Tongue (tissue), 2 donors: ENCODE results near the gene ACSS1. TPM values are rescaled to one million over a fixed set of nuclear protein-coding genes. Genes with fewer than 3 reads are reported as not detected.

Experiments
- DNase-seq: peaks from one replicate; pipeline ENCODE4 v3.0.0-alpha.2; 2015
- total RNA-seq: library from RNA; depleted of rRNA; stranded (reverse); fragments of >200 nt; gene quantifications from one replicate; pipeline ENCODE4 v1.2.3, GENCODE V29; 2014

Gene ACSS1
- total RNA-seq, 1 donor from 2014 or later: 21.3 TPM

GRCh38 chr20:25030649-25031207 is 27.2 kb downstream of the ACSS1 start:
- DNase-seq: no peak

GRCh38 chr20:25030007-25030648 is 27.8 kb downstream of the ACSS1 start:
- DNase-seq: no peak

GRCh38 chr20:25025986-25026605 is 31.8 kb downstream of the ACSS1 start:
- no peak for DNase-seq

GRCh38 chr20:25025091-25025861 is 32.7 kb downstream of the ACSS1 start:
- no peak for DNase-seq

GRCh38 chr20:25024171-25024570 is 33.8 kb downstream of the ACSS1 start:
- DNase-seq: no peak

- no peak for DNase-seq
These were observed 34.6 kb downstream of the ACSS1 start for GRCh38 chr20:25023356-25023755.

GRCh38 chr20:25022680-25023079 is 35.3 kb downstream of the ACSS1 start:
- DNase-seq: no peak

- no peak for DNase-seq
These were observed 36.6 kb downstream of the ACSS1 start for GRCh38 chr20:25021336-25021735.

GRCh38 chr20:25020901-25021301 is 37.0 kb downstream of the ACSS1 start:
- no peak for DNase-seq

- no peak for DNase-seq
These were observed 37.6 kb downstream of the ACSS1 start for GRCh38 chr20:25020345-25020744.

- no peak for DNase-seq
These were observed 38.4 kb downstream of the ACSS1 start for GRCh38 chr20:25019381-25020155.

GRCh38 chr20:25018841-25019240 is 39.1 kb downstream of the ACSS1 start:
- DNase-seq: no peak

- no peak for DNase-seq
These were observed 39.5 kb downstream of the ACSS1 start for GRCh38 chr20:25018425-25018824.

GRCh38 chr20:25017257-25017803 is 40.6 kb downstream of the ACSS1 start:
- DNase-seq: peak; percentile 56

GRCh38 chr20:25016471-25016870 is 41.5 kb downstream of the ACSS1 start:
- no peak for DNase-seq

- DNase-seq: no peak
These were observed 42.0 kb downstream of the ACSS1 start for GRCh38 chr20:25015986-25016385.

- DNase-seq: no peak
These were observed 43.1 kb downstream of the ACSS1 start for GRCh38 chr20:25014816-25015215.

- DNase-seq: no peak
These were observed 44.2 kb downstream of the ACSS1 start for GRCh38 chr20:25013478-25014380.

GRCh38 chr20:25012616-25013189 is 45.2 kb downstream of the ACSS1 start:
- no peak for DNase-seq

- no peak for DNase-seq
These were observed 46.1 kb downstream of the ACSS1 start for GRCh38 chr20:25011831-25012241.

- no peak for DNase-seq
These were observed 46.7 kb downstream of the ACSS1 start for GRCh38 chr20:25011261-25011660.
